Skeletal muscle cell (primary cell): ENCODE data around the gene DPY30.
"Not testable (repeated sequence)": the region's sequence is repeated elsewhere in the genome, so short reads cannot be mapped to it uniquely, and the experiment has no call there.

ENCODE experiments used
- DNase-seq: peaks from one replicate; pipeline ENCODE4 v3.0.0-alpha.2; 2010; ENCODE audit warnings: low read depth
- H3K4me3 ChIP-seq: 2 replicates; pipeline ENCODE4 v1.5.1; 2011; ENCODE audit warnings: low read depth, mild to moderate bottlenecking, control low read depth, low read length, moderate library complexity

DPY30 gene

GRCh38 chr2:32039447-32040219, at the start of gene DPY30:
Gene DPY30, minus strand, starts transcription at chr2:32039805. Its CDS starts 349 bp downstream, at chr2:32039456.
- DNase-seq: peak; percentile 71
- peak within 1 kb of the TSS; percentile 78 for H3K4me3 ChIP-seq

GRCh38 chr2:32074134-32074506, 34.5 kb upstream of the DPY30 start:
- no peak overlapping the region for H3K4me3 ChIP-seq
- DNase-seq: no peak

- no peak for DNase-seq
- H3K4me3 ChIP-seq: no peak overlapping the region
Measured at GRCh38 chr2:32067549-32067948, 27.9 kb upstream of the DPY30 start.

GRCh38 chr2:32064713-32065112, 25.1 kb upstream of the DPY30 start:
- no peak for DNase-seq
- peak overlapping the region; percentile 72 for H3K4me3 ChIP-seq

GRCh38 chr2:32064021-32064601, 24.5 kb upstream of the DPY30 start:
- DNase-seq: no peak
- peak overlapping the region; percentile 72 for H3K4me3 ChIP-seq

- DNase-seq: peak; percentile 88
- H3K4me3 ChIP-seq: peak within 1 kb of the TSS; percentile 72
Measured at GRCh38 chr2:32063310-32064020, 23.9 kb upstream of the DPY30 start, which contains the start of gene SPAST. Gene SPAST, plus strand, starts transcription at chr2:32063556. Its CDS starts 276 bp downstream, at chr2:32063832.

GRCh38 chr2:32061973-32062861, 22.6 kb upstream of the DPY30 start:
- DNase-seq: peak; percentile 38
- H3K4me3 ChIP-seq: peak overlapping the region; percentile 72

GRCh38 chr2:32061430-32061829, 21.8 kb upstream of the DPY30 start:
- H3K4me3 ChIP-seq: no peak overlapping the region

GRCh38 chr2:32060266-32060665, 20.7 kb upstream of the DPY30 start:
- DNase-seq: no peak

More at GRCh38 chr2:32061430-32061829, 21.8 kb upstream of the DPY30 start:
- DNase-seq: no peak

GRCh38 chr2:32058130-32058529, 18.5 kb upstream of the DPY30 start:
- no peak overlapping the region for H3K4me3 ChIP-seq
- no peak for DNase-seq

More at GRCh38 chr2:32060266-32060665, 20.7 kb upstream of the DPY30 start:
- H3K4me3 ChIP-seq: no peak overlapping the region

GRCh38 chr2:32054583-32054982, 15.0 kb upstream of the DPY30 start:
- not testable (repeated sequence) for DNase-seq, H3K4me3 ChIP-seq

- DNase-seq: no peak
- H3K4me3 ChIP-seq: no peak overlapping the region
Measured at GRCh38 chr2:32051836-32052439, 12.3 kb upstream of the DPY30 start.

GRCh38 chr2:32043561-32043960, 4.0 kb upstream of the DPY30 start:
- no peak overlapping the region for H3K4me3 ChIP-seq
- DNase-seq: no peak

- DNase-seq, H3K4me3 ChIP-seq: not testable (repeated sequence)
Measured at GRCh38 chr2:32034198-32034887, 5.3 kb downstream of the DPY30 start.

GRCh38 chr2:32018789-32019482, 20.7 kb downstream of the DPY30 start:
- not testable (repeated sequence) for H3K4me3 ChIP-seq, DNase-seq

GRCh38 chr2:32012872-32013271, 26.7 kb downstream of the DPY30 start:
- DNase-seq: no peak
- H3K4me3 ChIP-seq: no peak overlapping the region

- peak overlapping the region; percentile 67 for H3K4me3 ChIP-seq
- DNase-seq: no peak
Measured at GRCh38 chr2:32011485-32011960, 28.1 kb downstream of the DPY30 start.
